ENCODE results near the gene MRPL1. TPM values are rescaled to one million over a fixed set of nuclear protein-coding genes. Genes with fewer than 3 reads are reported as not detected.
"Not testable (repeated sequence)": the region's sequence is repeated elsewhere in the genome, so short reads cannot be mapped to it uniquely, and the experiment has no call there.

MRPL1 gene
- total RNA-seq, 2 experiments from 2014 or later: 89.5 to 91.2 TPM

DNA sequence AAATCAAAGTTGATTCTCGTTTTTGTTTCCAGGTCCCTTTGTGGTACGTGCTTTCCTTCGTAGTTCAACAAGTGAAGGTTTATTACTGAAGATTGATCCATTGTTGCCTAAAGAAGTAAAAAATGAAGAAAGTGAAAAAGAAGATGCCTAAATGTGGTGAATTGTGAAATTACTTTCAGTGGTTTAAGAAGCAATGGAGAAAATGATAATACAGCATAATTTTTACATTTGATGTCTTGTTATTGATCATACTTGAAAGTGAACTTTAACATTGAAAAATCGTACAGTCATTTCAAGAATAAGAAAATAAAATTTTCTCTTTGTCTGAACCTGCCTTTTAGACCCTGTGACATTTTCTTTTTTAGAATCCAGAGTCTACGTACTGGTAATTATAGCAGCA is 89.8 kb downstream of the MRPL1 start:
- ChIA-PET CTCF (no interaction called here), POLR2A (no interaction called here)

- CTCF ChIA-PET: no interaction called here
- POLR2A ChIA-PET: no interaction called here
Measured at GRCh38 chr4:77954690-77955089, 92.1 kb downstream of the MRPL1 start.

GRCh38 chr4:77956917-77957316 is 94.3 kb downstream of the MRPL1 start:
- POLR2A ChIA-PET: no interaction called here
- CTCF ChIA-PET: no interaction called here

DNA sequence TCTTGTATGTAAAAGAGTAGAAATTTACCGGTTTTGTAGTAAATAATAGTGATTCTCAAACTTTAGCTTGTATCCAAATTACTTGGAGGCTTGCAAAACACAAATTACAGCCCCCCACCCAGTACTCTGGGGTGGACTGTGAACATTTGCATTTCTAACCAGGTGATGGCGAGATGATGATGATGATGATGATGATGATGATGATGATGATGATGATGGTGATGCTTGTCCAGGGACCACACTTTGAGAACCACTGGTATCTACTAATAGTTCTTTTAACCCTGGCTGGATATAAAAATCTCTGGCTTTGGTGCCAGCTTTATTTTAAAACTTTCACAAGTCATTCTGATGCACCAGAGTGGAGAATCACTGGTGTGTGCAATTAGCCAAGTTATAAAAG is 96.3 kb downstream of the MRPL1 start:
- POLR2A ChIA-PET: no interaction called here
- CTCF ChIA-PET: no interaction called here

- CTCF ChIA-PET: no interaction called here
Measured at GRCh38 chr4:77959566-77960338, 97.1 kb downstream of the MRPL1 start.

DNA sequence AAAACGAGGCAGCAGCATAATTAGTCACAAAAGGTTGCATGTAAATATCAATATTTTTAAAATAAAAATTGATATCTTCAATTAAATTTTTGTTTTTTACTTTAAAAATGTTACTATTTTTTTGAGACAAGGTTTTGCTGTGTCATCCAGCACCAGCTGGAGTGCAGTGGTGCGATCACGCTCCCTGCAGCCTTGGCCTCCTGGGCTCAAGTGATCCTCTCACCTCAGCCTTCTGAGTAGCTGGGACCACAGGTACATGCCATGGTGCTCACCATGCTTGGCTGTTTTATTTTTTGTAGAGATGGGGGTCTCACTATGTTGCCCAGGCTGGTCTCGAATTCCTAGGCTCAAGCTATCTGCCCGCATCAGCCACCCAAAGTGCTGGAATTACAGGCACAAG is 97.7 kb downstream of the MRPL1 start:
- CTCF ChIA-PET: no interaction called here
- POLR2A ChIA-PET: no interaction called here

More at GRCh38 chr4:77959566-77960338, 97.1 kb downstream of the MRPL1 start:
- POLR2A ChIA-PET: no interaction called here

- ChIA-PET CTCF (no interaction called here), POLR2A (no interaction called here)
Measured at GRCh38 chr4:77963004-77963403, 100.4 kb downstream of the MRPL1 start.

DNA sequence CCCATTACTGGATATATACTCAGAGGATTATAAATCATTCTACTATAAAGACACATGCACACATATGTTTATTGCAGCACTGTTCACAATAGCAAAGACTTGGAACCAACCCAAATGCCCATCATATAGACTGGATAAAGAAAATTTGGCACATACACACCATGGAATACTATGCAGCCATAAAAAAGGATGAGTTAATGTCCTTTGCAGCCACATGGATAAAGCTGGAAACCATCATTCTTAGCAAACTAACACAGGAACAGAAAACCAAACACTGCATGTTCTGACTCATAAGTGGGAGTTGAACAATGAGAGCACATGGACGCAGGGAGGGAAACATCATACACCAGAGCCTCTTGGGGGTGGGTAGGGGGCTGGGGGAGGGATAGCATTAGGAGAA is 111.0 kb downstream of the MRPL1 start:
- POLR2A ChIA-PET, CTCF ChIA-PET: not testable (repeated sequence)

GRCh38 chr4:77982900-77983540 is 120.4 kb downstream of the MRPL1 start:
- CTCF ChIA-PET, POLR2A ChIA-PET: not testable (repeated sequence)

GRCh38 chr4:77983612-77984311 is 121.1 kb downstream of the MRPL1 start:
- CTCF ChIA-PET, POLR2A ChIA-PET: not testable (repeated sequence)

DNA sequence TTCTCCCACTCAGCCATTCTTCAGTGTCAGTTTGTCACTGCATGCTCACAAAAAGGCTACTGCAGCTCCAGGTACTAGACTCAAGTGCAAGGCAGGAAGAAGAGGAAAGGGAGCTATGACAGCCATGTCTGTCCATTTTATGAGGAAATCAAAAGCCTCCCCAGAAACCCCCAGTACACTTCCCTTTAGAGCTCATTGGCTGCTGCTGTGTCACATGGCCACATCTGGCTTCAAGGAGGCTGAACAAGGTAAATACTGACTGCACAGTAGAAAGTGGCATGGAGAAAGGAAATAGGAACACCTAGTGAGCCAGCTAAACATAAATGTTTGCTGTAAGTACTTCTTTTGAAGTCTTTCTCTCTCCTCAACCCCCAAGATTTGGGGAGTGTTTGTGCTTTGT is 127.3 kb downstream of the MRPL1 start:
- CTCF ChIA-PET: no interaction called here

DNA sequence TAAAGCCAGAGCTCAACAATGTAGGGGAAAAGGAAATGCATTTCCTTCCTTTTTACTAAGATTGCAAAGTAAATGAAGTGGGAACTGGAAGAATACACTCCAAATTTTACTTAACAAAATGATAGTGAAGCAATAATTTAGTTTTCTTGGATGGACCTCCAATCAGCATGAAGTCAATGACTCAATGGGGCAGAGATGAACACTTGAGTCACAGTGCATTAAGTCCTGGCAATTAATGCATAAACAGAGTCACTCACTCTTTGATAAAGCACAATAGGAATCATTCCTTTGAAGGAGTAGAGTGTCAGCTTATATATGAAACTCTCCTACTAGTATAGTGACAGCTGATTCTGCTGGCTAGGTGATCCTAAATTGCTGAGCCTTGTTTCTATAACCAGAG is 127.8 kb downstream of the MRPL1 start:
- POLR2A ChIA-PET: no interaction called here
- CTCF ChIA-PET: no interaction called here

More for the DNA sequence above, 127.3 kb downstream of the MRPL1 start:
- POLR2A ChIA-PET: no interaction called here

DNA sequence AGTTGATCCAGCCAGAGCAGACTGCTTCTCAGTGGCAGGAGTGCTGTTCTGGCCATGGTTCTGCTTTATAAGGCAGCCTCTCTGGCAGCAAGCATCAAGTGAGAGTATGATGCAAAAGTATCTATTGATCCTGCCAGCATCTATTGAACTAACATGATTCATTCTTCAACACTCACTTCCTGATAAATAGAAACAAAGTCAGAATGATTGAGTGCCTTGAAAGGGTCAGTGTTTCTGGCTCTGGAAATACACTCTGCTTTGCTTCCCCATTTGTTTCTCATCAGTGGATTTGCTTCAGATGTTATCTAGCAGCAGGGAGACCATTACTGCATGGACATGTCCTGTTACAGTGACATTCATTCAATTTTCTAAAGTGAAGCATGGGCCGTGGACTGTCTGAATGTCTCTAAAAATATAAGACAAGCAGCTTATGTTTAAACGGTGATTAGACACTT is 128.3 kb downstream of the MRPL1 start:
- CTCF ChIA-PET: no interaction called here
- POLR2A ChIA-PET: no interaction called here

GRCh38 chr4:77992581-77992980 is 130.0 kb downstream of the MRPL1 start:
- ChIA-PET POLR2A (no interaction called here), CTCF (no interaction called here)

DNA sequence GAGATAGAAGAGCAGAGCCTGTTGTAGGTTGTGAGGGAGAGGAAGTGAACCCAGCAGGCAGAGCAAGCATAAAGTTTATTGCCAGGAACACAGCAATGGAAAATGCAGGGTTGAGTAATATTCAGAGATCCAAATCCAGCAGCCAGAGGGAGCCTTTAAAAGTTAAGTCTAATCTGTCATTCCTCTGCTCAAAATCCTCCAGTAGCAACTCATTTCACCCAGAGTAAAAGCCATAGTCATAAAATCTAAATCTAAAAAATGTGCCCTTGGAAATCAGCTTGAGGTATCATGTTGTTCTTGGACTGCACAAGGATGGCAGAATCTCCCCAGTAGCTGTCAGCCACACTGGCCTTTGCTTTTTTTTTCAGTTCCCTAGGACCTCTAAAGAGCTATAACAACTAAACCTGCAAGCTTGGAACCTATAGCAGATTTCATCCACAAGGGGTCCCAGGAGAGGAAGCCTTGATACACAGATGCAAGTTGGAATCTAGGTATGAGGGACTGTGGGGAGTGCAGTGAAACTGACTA is 131.6 kb downstream of the MRPL1 start:
- ChIA-PET POLR2A (no interaction called here), CTCF (interaction anchor here (0.8 kb wide), 1 partner anchor 11 kb away, joined by 3 read pairs; no protein-coding TSS in a partner anchor)

GRCh38 chr4:77996076-77996475 is 133.4 kb downstream of the MRPL1 start:
- ChIA-PET CTCF (no interaction called here), POLR2A (no interaction called here)

GRCh38 chr4:78001531-78001930 is 138.9 kb downstream of the MRPL1 start:
- POLR2A ChIA-PET: no interaction called here
- CTCF ChIA-PET: no interaction called here

DNA sequence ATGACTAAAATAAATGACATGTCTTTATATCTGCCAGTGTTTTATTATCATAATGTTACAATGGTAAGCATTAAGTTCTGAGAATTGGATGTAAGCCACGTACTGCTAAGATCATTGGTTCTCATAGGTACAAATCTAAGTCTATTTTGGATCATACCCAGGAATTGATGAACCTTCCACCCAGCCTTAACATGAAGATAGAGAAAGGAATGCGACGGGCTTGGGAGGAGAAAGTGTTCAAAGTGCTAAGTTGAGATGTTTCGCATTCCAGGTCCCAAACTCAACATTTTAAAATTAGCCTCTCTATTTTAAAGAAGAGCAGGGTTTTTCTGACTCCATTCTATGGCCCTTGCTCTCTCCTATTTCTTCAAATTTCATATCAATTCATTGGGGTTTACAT is 139.6 kb downstream of the MRPL1 start:
- CTCF ChIA-PET: no interaction called here
- POLR2A ChIA-PET: no interaction called here

Data from activated CD8-positive, alpha-beta memory T cell treated with anti-CD3 and anti-CD28 coated beads for 36 hours (primary cell).